ENCODE data around the gene CDCA7L.
"Not testable (repeated sequence)": the region's sequence is repeated elsewhere in the genome, so short reads cannot be mapped to it uniquely, and the experiment has no call there.

Gene CDCA7L

DNA sequence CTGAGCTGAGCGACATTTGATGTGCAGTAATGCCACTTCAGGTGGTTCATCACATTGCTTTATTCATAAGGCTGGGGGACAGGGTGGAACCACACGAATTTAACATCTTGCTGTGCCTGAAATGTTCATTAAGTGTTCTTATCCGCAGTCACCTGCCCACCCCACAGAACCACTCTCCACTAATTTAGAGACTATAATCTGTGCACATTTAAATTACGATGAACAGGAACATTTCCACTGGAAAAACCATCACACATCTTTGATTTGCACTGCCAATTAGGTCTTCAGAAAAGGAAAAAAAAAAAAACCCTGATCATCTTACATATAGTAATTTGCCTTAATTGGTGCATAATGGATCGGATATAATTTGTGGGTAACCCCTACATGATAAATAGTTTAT, 2.3 kb downstream of the CDCA7L start:
- DNase-seq = no peak

- DNase-seq = no peak
These were observed 2.7 kb downstream of the CDCA7L start for GRCh38 chr7:21942955-21943354.

GRCh38 chr7:21941611-21942141, 4.0 kb downstream of the CDCA7L start:
- no peak for DNase-seq

- no peak for DNase-seq
These were observed 5.8 kb downstream of the CDCA7L start for GRCh38 chr7:21939858-21940372.

- DNase-seq = no peak
These were observed 6.4 kb downstream of the CDCA7L start for GRCh38 chr7:21939136-21939857.

DNA sequence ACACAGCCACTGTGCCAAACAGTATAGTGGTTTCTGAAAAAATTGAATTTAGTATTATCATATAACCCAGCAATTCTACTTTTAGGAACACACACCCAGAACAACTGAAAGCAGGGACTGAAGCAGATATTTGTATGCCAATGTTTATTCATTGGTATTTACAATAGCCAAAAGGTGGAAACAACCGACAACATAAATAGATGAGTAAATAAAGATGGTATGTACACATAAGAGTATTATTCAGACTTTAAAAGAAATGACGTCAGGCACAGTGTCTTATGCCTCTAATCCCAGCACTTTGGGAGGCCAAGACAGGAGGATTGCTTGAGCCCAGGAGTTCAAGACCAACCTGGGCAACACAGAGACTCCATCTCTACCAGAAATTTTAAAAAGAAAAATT, 7.2 kb downstream of the CDCA7L start:
- DNase-seq = no peak

- no peak for DNase-seq
These were observed 10.9 kb downstream of the CDCA7L start for GRCh38 chr7:21934808-21935207.

GRCh38 chr7:21933293-21933692, 12.4 kb downstream of the CDCA7L start:
- not testable (repeated sequence) for DNase-seq

DNA sequence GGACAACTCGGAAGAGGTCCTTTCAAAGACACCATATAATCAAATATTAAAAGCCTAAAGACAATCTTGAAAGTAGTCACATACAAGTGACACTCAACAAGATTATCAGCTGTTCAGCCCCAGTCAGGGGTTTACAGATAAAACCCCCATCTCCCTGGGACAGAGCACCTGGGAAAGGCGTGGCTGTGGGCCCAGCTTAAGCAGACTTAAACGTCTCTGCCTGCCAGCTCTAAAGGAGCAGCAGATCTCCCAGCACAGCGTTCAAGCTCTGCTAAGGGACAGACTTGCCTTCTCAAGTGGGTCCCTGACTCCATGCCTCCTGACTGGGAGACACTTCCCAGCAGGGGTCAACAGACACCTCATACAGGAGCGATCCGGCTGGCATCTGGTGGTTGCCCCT, 18.0 kb downstream of the CDCA7L start:
- no peak for DNase-seq

DNA sequence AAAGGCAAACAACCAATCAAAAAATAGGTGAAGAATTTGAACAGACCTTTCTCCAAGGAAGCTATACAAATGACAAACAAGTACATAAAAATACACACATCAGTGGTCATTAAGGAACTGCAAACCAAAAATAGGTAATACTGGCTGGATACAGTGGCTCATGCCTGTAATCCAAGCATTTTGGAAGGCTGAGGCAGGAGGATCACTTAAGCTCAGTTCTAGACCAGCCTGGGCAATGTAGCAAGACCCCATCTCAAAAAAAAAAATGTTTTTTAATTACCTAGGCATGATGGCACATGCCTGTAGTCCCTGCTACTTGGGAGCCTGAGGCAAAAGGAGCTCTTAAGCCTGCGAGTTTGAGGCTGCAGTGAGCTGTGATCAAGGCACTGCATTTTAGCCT, 19.3 kb downstream of the CDCA7L start:
- no peak for DNase-seq

DNA sequence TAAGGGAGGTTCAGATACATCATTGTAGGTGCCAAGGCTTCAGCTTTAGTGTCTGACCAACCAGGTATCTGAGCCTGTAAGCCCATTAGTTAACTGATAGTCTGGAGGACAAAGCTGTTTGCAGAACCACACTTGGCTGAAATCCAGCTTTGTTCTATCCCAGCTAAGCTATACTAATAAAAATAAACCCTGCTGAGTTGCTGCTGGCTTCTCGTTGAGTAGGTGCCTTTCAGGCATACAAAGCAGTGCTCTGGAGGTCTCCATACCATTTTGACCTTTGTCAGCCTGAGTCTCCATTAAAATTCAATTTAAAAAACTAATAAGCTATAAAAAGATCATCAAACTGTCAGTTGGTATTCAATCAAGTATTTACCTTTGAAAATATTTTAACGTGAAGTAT, 22.0 kb downstream of the CDCA7L start:
- no peak for DNase-seq

DNA sequence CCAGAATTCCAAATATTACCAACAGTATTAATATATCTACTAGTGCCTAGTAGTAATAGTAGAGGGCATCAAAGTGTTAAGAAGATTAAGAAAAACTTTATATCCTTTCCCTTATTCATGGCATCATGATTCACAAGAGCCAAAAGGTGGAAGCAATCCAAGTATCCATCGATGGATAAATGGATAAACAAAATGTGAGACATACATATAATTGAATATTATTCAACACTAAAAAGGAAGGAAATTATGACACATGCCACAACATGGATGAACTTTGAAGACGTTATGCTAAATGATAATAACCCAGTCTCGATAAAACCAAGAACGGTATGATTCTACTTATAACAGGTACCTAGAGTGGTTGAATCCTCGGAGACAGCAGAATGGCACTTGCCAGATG, 23.1 kb downstream of the CDCA7L start:
- no peak for DNase-seq

GRCh38 chr7:21920936-21921335, 24.8 kb downstream of the CDCA7L start:
- no peak for DNase-seq

DNA sequence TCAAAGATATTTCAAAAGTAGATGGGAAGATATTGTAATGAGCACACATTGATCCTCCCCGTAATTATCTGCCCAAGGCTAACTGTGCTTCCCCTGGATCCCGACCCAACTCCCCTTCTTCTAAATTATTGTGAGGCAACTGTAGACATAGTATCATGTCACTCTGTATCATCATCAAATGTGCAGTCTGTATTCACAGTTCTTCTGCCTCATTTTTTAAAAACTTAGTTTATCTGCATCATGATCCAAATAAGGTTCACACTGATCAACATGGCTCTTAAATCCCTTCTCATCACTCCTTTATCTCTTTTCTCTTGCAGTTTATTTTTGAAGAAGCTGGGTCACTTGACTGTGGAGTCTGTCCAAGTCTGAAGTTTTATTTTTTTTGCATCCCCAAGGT, 27.5 kb downstream of the CDCA7L start:
- DNase-seq = no peak

DNA sequence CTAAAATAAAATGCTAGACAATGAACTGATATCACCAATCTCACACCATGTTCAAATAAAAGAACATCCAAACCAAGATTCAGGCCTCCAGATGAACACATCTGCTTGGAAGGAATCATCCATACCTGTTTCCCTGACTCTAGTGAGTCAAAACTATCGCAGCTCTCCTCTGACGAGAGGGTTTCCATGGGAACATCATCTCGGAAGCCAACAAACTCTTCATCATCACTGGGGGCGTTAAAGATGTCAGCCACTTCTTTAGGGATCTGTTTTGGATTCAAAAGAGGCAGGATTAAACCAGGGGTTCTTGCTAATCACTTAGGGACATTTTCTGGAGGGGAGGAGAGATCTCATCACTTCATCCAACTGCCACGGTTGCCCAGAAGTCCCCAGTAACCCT, 29.1 kb downstream of the CDCA7L start:
- DNase-seq = no peak

GRCh38 chr7:21916176-21916575, 29.5 kb downstream of the CDCA7L start:
- DNase-seq = no peak

- DNase-seq = no peak
These were observed 30.6 kb downstream of the CDCA7L start for GRCh38 chr7:21915140-21915539.

DNA sequence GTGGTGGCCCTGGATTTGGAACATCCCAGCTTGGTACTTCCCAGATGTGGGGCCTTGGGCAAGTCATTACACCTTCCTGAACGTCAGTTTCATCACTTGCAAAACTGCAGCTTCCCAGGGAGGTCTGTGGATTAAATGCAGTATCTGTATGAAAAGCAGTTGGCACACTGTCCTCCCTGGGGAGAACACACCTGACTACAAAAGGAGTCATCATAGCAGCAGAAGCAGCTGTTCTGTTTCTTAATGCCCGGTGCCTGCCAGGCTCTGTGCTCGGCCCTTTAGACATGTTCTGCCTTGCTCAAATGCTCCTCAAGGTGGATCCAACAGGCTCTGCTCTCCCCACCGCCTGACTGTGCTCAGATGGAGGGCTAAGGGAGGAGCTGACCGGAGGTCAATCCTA, 31.0 kb downstream of the CDCA7L start:
- no peak for DNase-seq

DNA sequence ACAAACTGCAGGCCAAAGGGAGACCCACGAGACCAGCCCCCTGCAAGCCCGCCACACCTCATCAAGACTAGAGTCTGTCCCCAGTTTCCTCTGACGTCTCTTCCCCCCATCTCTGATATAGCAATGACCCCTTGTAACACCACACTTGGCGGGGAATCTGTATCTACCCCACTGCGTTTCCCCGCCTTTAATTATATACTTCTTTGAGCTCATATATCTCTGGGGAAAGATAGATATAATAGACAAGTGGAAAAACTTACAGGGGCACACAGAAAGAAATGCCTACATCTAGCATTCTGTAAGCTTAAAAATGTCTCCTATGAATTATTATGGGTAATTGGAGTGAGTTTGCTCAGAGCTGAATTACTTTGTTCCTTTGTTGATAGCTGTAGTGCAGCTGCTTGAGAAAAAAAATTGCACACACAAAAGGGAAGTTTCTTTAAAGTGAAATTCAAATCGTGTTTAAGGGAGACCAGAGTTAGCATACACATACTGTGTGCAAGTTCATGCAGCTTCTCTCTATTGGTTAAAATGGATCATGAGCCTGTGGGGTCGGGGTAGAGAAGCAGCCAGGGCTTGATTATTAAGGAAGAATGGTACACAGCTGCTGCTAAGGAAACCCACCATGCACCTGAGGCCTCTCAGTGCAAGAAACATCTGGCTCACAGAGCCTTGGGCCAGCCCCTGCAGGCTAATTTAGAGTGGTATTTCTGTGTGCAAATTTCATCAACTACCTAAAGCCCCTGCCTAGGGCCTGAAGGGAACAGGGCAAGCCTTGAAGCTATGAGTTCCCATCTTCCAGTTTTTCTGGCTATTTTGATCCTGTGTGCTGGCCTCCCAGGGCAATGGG, 32.5 kb downstream of the CDCA7L start:
- no peak for DNase-seq

DNA sequence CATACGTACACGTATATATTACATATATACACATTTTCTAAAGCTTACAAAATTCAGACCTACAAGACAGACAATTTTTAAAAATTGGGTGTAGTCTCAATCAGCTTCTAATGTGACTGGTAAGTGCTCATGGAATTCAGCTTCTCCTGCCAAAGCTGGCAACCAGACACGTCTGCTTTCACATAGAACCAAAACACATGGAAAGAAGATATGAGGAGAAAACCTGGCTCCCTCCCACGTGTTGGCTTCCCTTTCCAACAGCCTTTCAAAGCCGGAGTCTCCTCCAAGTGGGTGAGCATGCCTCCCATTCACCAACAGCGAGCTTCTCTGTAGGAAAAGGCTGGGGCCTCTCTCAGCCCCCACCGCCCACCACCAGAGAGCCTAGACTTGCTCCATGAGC, 33.4 kb downstream of the CDCA7L start:
- no peak for DNase-seq

DNA sequence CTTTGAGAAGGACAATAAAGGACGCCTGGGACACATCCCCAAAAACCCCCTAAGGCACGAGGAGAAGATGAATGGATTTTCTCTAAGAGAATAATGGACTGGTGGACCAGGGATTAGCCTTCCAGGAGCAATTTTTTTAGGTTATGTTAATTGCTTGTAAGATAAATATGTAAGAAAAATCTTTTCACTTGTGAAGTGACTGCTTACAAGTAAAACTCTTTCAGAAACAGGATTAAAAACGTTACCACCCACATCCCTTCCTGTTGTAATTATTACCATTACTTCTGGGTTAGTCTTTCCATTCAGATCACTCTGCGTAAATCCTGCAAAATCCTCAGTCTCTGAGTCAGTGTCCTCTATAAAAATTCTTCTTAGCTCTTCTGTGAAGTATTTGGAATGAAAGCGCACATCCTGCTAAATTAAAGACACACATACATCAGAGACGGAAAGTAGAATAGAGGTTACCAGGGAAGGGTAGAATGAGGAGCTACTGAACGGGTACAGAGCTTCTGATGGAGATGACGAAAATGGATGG, 34.3 kb downstream of the CDCA7L start:
- no peak for DNase-seq

- no peak for DNase-seq
These were observed 35.4 kb downstream of the CDCA7L start for GRCh38 chr7:21910253-21910652.

DNA sequence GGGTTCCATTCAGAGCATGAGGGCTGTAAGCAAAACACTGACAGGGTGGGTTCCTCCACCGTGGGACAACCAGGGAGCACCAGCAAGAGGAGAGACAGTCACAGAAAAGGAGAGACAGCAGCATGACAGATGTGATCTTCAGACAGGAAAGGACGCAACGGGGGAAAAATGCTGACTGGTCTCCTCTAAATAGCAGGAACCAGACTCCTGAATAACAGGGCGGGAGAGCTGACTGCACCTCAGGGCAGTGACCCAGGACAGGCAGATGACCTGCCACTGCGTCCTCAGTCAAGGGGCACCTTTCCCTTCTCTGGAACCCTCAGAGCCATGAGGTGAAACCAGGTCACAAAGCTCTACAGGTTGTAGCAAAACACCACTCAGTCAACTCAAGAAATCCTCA, 37.0 kb downstream of the CDCA7L start:
- DNase-seq = no peak
